Neural cell (in vitro differentiated cells): ENCODE results near the gene SCYGR6.

Experiments
- EZH2 ChIP-seq: fragments of 200-600, 300-800 bp; shearing (Covaris generic), sonication (generic); IDR thresholded peaks from 2 replicates; pipeline ENCODE4 v1.6.1; 2014; ENCODE audit warnings: antibody characterized with exemption, low read length, borderline replicate concordance, mild to moderate bottlenecking; ENCODE audit not compliant: insufficient read depth, poor library complexity, severe bottlenecking
- TAF1 ChIP-seq: IDR thresholded peaks from 2 replicates; pipeline ENCODE4 v1.6.1; 2012; ENCODE audit warnings: low read depth

DNA sequence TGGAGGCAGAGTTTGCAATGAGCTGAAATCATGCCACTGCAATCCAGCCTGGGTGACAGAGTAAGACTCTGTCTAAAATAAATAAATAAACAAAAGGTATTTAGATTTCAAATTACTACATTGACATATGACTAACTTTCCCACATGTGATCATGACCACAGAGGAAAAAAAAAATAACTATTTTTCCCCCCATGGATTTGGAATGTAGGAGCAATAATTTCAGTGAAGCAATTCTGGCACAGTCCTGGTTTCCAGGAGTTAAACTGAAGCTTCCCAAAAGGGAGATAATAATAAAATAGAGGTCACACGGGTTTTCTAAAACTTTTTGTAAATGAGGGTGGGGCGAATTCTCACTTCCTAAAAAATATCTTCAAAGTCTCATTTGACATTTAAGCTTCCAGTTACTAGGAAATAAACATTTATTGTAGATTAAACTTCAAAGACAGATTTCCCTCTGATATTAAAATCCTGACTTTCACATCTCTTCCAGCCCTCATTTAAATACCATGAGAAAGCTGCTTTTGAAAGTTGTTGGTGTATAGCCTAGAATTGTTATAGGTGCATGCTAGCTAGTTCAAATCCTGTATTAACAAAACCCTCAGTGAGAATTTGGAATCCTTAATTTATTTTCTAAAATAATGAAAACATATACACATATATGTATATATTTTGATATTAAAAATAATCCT lies 27.4 kb downstream of the SCYGR6 start:
- TF ChIP-seq EZH2 (no peak), TAF1 (no peak)
